Mesenchymal stem cell (in vitro differentiated cells and primary cell): ENCODE results near the gene ADARB2.

ENCODE experiments used
- DNase-seq: peaks from one replicate; pipeline ENCODE4 v3.0.0-alpha.2; 2013
- H2AFZ ChIP-seq: one replicate; pipeline ENCODE4 v1.6.1; 2013; ENCODE audit warnings: low read depth, mild to moderate bottlenecking, control low read depth, inconsistent platforms, low read length, moderate library complexity
- H2AK5ac ChIP-seq: 2 replicates; pipeline ENCODE4 v1.6.1; 2013; ENCODE audit warnings: low read length, moderate library complexity, mild to moderate bottlenecking, inconsistent platforms; ENCODE audit not compliant: severe bottlenecking
- H2BK120ac ChIP-seq: one replicate; pipeline ENCODE4 v1.6.1; 2013; ENCODE audit warnings: low read depth, mild to moderate bottlenecking, inconsistent platforms, low read length, moderate library complexity
- H2BK12ac ChIP-seq, 2 experiments: one replicate each; pipeline ENCODE4 v1.6.1; 2013; ENCODE audit warnings: inconsistent platforms in 2 of 2, low read length in 2 of 2, mild to moderate bottlenecking in 2 of 2, moderate library complexity in 2 of 2, control low read depth in 1 of 2
- H2BK15ac ChIP-seq: one replicate; pipeline ENCODE4 v1.6.1; 2013; ENCODE audit warnings: mild to moderate bottlenecking, low read depth, inconsistent platforms; ENCODE audit not compliant: poor library complexity, severe bottlenecking
- H2BK5ac ChIP-seq: 2 replicates; pipeline ENCODE4 v1.6.1; 2013; ENCODE audit warnings: low read depth, mild to moderate bottlenecking, low read length, control low read depth, inconsistent platforms; ENCODE audit not compliant: poor library complexity, severe bottlenecking
- H3K14ac ChIP-seq, 2 experiments: one replicate each; pipeline ENCODE4 v1.6.1; 2013; ENCODE audit warnings: inconsistent platforms in 2 of 2, low read length in 2 of 2, control low read depth in 1 of 2, mild to moderate bottlenecking in 1 of 2, moderate library complexity in 1 of 2
- H3K18ac ChIP-seq, 2 experiments: one replicate each; pipeline ENCODE4 v1.6.1; 2013; ENCODE audit warnings: inconsistent platforms in 2 of 2, low read length in 2 of 2, control low read depth in 1 of 2, low read depth in 1 of 2, mild to moderate bottlenecking in 1 of 2
- H3K23ac ChIP-seq, 2 experiments: one replicate each; pipeline ENCODE4 v1.6.1; 2013; ENCODE audit warnings: inconsistent platforms in 2 of 2, low read length in 2 of 2, mild to moderate bottlenecking in 2 of 2, moderate library complexity in 2 of 2, control low read depth in 1 of 2
- H3K27ac ChIP-seq: 2 replicates; pipeline ENCODE4 v1.5.1; 2013; ENCODE audit warnings: mild to moderate bottlenecking, moderate library complexity, low read length, control low read depth, inconsistent platforms; ENCODE audit not compliant: poor library complexity, severe bottlenecking
- H3K27me3 ChIP-seq, 2 experiments: 2 replicates each; pipeline versions ENCODE4 v1.6.1 to v1.7.0; 2013; ENCODE audit warnings: low read length in 2 of 2, mild to moderate bottlenecking in 2 of 2, moderate library complexity in 2 of 2, control low read depth in 1 of 2, inconsistent platforms in 1 of 2; ENCODE audit not compliant: control insufficient read depth in 1 of 2, insufficient read depth in 1 of 2
- H3K36me3 ChIP-seq, 2 experiments: 2 replicates each; pipeline versions ENCODE4 v1.6.1 to v1.7.0; 2013; ENCODE audit warnings: low read length in 2 of 2, control low read depth in 1 of 2, inconsistent platforms in 1 of 2, low read depth in 1 of 2, mild to moderate bottlenecking in 1 of 2; ENCODE audit not compliant: insufficient read depth in 2 of 2, control insufficient read depth in 1 of 2
- H3K4ac ChIP-seq, 2 experiments: one replicate each; pipeline ENCODE4 v1.6.1; 2013; ENCODE audit warnings: inconsistent platforms in 2 of 2, low read length in 2 of 2, mild to moderate bottlenecking in 2 of 2, moderate library complexity in 2 of 2, control low read depth in 1 of 2, low read depth in 1 of 2
- H3K4me1 ChIP-seq: 2 replicates; pipeline ENCODE4 v1.6.1; 2013; ENCODE audit warnings: low read depth, low read length, control low read depth; ENCODE audit not compliant: control insufficient read depth, insufficient read depth
- H3K4me2 ChIP-seq: 2 replicates; pipeline ENCODE4 v1.6.1; 2013; ENCODE audit warnings: low read length, mild to moderate bottlenecking, inconsistent platforms; ENCODE audit not compliant: poor library complexity, severe bottlenecking
- H3K4me3 ChIP-seq, 2 experiments: 2 replicates each; pipeline versions ENCODE4 v1.5.1 to v1.7.0; 2013; ENCODE audit warnings: low read length in 2 of 2, mild to moderate bottlenecking in 2 of 2, control low read depth in 1 of 2, low read depth in 1 of 2; ENCODE audit not compliant: insufficient read depth in 1 of 2
- H3K79me1 ChIP-seq: replicated peaks from 2 replicates; pipeline ENCODE4 v1.6.1; 2013; ENCODE audit warnings: mild to moderate bottlenecking, control low read depth, low read length, inconsistent platforms; ENCODE audit not compliant: poor library complexity, severe bottlenecking
- H3K9ac ChIP-seq: 2 replicates; pipeline ENCODE4 v1.7.0; 2013; ENCODE audit warnings: mild to moderate bottlenecking, low read length, moderate library complexity
- H3K9me3 ChIP-seq: 2 replicates; pipeline ENCODE4 v1.7.0; 2013; ENCODE audit warnings: mild to moderate bottlenecking, low read length; ENCODE audit not compliant: control insufficient read depth
- H4K8ac ChIP-seq: one replicate; pipeline ENCODE4 v1.6.1; 2013; ENCODE audit warnings: inconsistent platforms, mild to moderate bottlenecking, low read length, moderate library complexity
- H4K91ac ChIP-seq: one replicate; pipeline ENCODE4 v1.6.1; 2013; ENCODE audit warnings: mild to moderate bottlenecking, low read length, inconsistent platforms
- WGBS: methylation state at CpG from one replicate; pipeline ENCODE4 v1.1.7; 2013; ENCODE audit warnings: mixed read lengths; 5-methylcytosine and 5-hydroxymethylcytosine counted together

ADARB2 gene

GRCh38 chr10:1766049-1766448 is 28.7 kb upstream of the ADARB2 start:
- no peak overlapping the region for H3K18ac ChIP-seq
- peaks cover 14% of the 10 kb centered on the region for H3K9me3 ChIP-seq
- H3K27me3 ChIP-seq: no peaks in the 10 kb centered on the region
- no peak overlapping the region for H3K4me3 ChIP-seq
- H4K91ac ChIP-seq: no peak overlapping the region
- no peaks in the 10 kb centered on the region for H3K4me1 ChIP-seq
- no peak overlapping the region for H2AFZ ChIP-seq
- no peak overlapping the region for H3K4me2 ChIP-seq
- H2BK120ac ChIP-seq: no peak overlapping the region
- H2BK15ac ChIP-seq: no peak overlapping the region
- H4K8ac ChIP-seq: no peak overlapping the region
- no peaks in the 10 kb centered on the region for H3K36me3 ChIP-seq
- 83% methylated on average over 10 of the region's 10 CpGs for WGBS
- no peak overlapping the region for H2BK12ac ChIP-seq
- H3K14ac ChIP-seq: no peak overlapping the region
- no peak overlapping the region for H3K23ac ChIP-seq
- no peak overlapping the region for H2BK5ac ChIP-seq
- DNase-seq: no peak
- no peak overlapping the region for H2AK5ac ChIP-seq
- H3K4ac ChIP-seq: no peak overlapping the region
- H3K27ac ChIP-seq: no peak overlapping the region
- no peaks in the 10 kb centered on the region for H3K79me1 ChIP-seq
- H3K9ac ChIP-seq: no peak overlapping the region

GRCh38 chr10:1762076-1762475 is 24.8 kb upstream of the ADARB2 start:
- Histone ChIP-seq H3K14ac (no peak overlapping the region), H3K27ac (no peak overlapping the region), H3K4me2 (no peak overlapping the region), H4K91ac (no peak overlapping the region), H3K36me3 (no peaks in the 10 kb centered on the region), H3K4ac (no peak overlapping the region), H3K23ac (no peak overlapping the region), H2BK5ac (no peak overlapping the region), H2BK15ac (no peak overlapping the region), H3K9me3 (peaks cover 20% of the 10 kb centered on the region), H2AK5ac (no peak overlapping the region), H2AFZ (no peak overlapping the region), H2BK12ac (no peak overlapping the region), H3K4me1 (no peaks in the 10 kb centered on the region), H3K4me3 (no peak overlapping the region), H3K18ac (no peak overlapping the region), H2BK120ac (no peak overlapping the region), H3K9ac (no peak overlapping the region), H3K27me3 (no peaks in the 10 kb centered on the region), H3K79me1 (no peaks in the 10 kb centered on the region), H4K8ac (no peak overlapping the region)
- no peak for DNase-seq
- WGBS: 69% methylated on average over 8 of the region's 8 CpGs

- Histone ChIP-seq H3K18ac (no peak overlapping the region), H4K8ac (no peak overlapping the region), H3K4me1 (no peaks in the 10 kb centered on the region), H2AK5ac (no peak overlapping the region), H3K9ac (no peak overlapping the region), H3K4me2 (no peak overlapping the region), H3K23ac (no peak overlapping the region), H3K9me3 (peaks cover 23% of the 10 kb centered on the region), H3K27ac (no peak overlapping the region), H3K4ac (no peak overlapping the region), H2BK15ac (no peak overlapping the region), H2BK5ac (no peak overlapping the region), H3K36me3 (no peaks in the 10 kb centered on the region), H4K91ac (no peak overlapping the region), H2BK120ac (no peak overlapping the region), H2BK12ac (no peak overlapping the region), H3K27me3 (no peaks in the 10 kb centered on the region), H3K4me3 (no peak overlapping the region), H3K14ac (no peak overlapping the region), H2AFZ (no peak overlapping the region), H3K79me1 (no peaks in the 10 kb centered on the region)
- DNase-seq: no peak
- 50% methylated on average over 17 of the region's 19 CpGs for WGBS
These were observed 17.3 kb upstream of the ADARB2 start for GRCh38 chr10:1754506-1755153.

GRCh38 chr10:1752153-1752552 is 14.8 kb upstream of the ADARB2 start:
- no peak overlapping the region for H3K4me3 ChIP-seq
- H2AK5ac ChIP-seq: no peak overlapping the region
- H3K14ac ChIP-seq: no peak overlapping the region
- no peak overlapping the region for H2BK15ac ChIP-seq
- H3K23ac ChIP-seq: no peak overlapping the region
- no peak overlapping the region for H3K18ac ChIP-seq
- no peak overlapping the region for H2BK12ac ChIP-seq
- H3K4me2 ChIP-seq: no peak overlapping the region
- no peak overlapping the region for H2BK120ac ChIP-seq
- peaks cover 38% of the 10 kb centered on the region for H3K9me3 ChIP-seq
- no peaks in the 10 kb centered on the region for H3K27me3 ChIP-seq
- no peak overlapping the region for H4K8ac ChIP-seq
- no peak overlapping the region for H3K27ac ChIP-seq
- H3K4ac ChIP-seq: no peak overlapping the region
- H4K91ac ChIP-seq: no peak overlapping the region
- no peak overlapping the region for H3K9ac ChIP-seq
- H2AFZ ChIP-seq: no peak overlapping the region
- no peaks in the 10 kb centered on the region for H3K4me1 ChIP-seq
- no peak for DNase-seq
- H3K36me3 ChIP-seq: no peaks in the 10 kb centered on the region
- no peak overlapping the region for H2BK5ac ChIP-seq
- H3K79me1 ChIP-seq: no peaks in the 10 kb centered on the region
